ENCODE results near the gene E2F3. TPM values are rescaled to one million over a fixed set of nuclear protein-coding genes. Genes with fewer than 3 reads are reported as not detected.

Gene E2F3
- total and polyA plus RNA-seq, 2 donors (not counting 3 experiments of a cell fraction or from before 2014, with no cell fraction given): 8.6 to 22.0 TPM

DNA sequence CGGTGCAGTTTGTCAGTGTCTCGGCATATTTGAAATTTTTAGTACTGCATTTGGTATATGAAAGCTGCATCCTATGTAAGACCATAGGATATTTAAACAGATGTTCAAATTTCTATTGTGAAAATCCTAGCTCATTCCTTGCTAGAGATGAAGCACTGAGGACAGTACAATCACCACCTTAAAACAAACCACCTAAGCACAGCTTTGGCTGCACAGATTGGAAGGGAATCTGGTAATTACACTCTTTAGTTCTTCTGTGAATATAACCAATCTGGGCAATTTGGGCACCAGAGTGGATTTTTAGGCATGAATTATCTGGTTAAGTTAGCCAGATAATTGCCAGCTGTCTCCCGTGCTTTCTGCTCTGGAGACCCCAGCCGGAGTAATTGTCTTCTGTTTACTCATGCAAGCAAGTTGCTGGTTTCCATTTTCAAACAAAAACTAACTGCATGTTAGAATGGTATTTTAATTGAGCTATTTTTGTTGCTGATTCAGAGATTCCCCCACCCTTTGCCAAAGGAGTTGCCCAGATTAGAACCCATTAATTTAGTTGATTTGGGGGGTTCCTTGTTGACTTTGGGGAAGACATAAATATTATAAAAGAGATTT lies 36.9 kb downstream of the E2F3 start:
- Histone ChIP-seq H3K4me2 (ENCODE audit: insufficient read depth, low read length) (no peak overlapping the region), H3K9me3 (replicated peaks; ENCODE audit: control insufficient read depth, insufficient read depth, low read length) (no peaks in the 10 kb centered on the region), H3K9ac (replicated peaks; ENCODE audit: extremely low read depth, insufficient read depth, low read length) (no peak overlapping the region), H3K27me3 (ENCODE audit: control insufficient read depth in 2 of 2, insufficient read depth in 2 of 2, low read length in 2 of 2) (no peaks in the 10 kb centered on the region), H4K20me1 (replicated peaks; ENCODE audit: control insufficient read depth, extremely low read depth, insufficient read depth, low read length) (peaks cover 8% of the 10 kb centered on the region), H2AFZ (ENCODE audit: low read depth, low read length) (no peak overlapping the region), H3K4me1 (ENCODE audit: control insufficient read depth, extremely low read depth, insufficient read depth, low read length) (no peaks in the 10 kb centered on the region), H3K79me2 (ENCODE audit: control insufficient read depth, insufficient read depth, low read length) (peaks cover 78% of the 10 kb centered on the region), H3K9me1 (replicated peaks; ENCODE audit: control insufficient read depth, extremely low read depth, insufficient read depth, low read length) (peaks cover 6% of the 10 kb centered on the region), H3K36me3 (ENCODE audit: control insufficient read depth in 2 of 2, extremely low read depth in 1 of 2, insufficient read depth in 2 of 2, low read length in 2 of 2) (peaks cover 0 to 2% of the 10 kb centered on the region in 2 experiments), H3K4me3 (replicated peaks in 1 of 3; ENCODE audit: insufficient read depth in 1 of 3, low read depth in 1 of 3, low read length in 3 of 3) (no peak overlapping the region), H3K27ac (ENCODE audit: insufficient read depth, low read depth, low read length) (no peak overlapping the region)
- DNase-seq (ENCODE audit: low read depth, low spot score) (no peak), FAIRE-seq (no peak)
- no peak for TF ChIP-seq FOS (IDR thresholded peaks at IDR 0.05; ENCODE audit: borderline replicate concordance, insufficient read depth, low read length)
- TF ChIP-seq GATA2 (IDR thresholded peaks at IDR 0.05; ENCODE audit: insufficient read depth, insufficient read length, low read depth, low read length): no peak
- TF ChIP-seq, protein P1, sequence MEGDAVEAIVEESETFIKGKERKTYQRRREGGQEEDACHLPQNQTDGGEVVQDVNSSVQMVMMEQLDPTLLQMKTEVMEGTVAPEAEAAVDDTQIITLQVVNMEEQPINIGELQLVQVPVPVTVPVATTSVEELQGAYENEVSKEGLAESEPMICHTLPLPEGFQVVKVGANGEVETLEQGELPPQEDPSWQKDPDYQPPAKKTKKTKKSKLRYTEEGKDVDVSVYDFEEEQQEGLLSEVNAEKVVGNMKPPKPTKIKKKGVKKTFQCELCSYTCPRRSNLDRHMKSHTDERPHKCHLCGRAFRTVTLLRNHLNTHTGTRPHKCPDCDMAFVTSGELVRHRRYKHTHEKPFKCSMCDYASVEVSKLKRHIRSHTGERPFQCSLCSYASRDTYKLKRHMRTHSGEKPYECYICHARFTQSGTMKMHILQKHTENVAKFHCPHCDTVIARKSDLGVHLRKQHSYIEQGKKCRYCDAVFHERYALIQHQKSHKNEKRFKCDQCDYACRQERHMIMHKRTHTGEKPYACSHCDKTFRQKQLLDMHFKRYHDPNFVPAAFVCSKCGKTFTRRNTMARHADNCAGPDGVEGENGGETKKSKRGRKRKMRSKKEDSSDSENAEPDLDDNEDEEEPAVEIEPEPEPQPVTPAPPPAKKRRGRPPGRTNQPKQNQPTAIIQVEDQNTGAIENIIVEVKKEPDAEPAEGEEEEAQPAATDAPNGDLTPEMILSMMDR (IDR thresholded peaks at IDR 0.05; ENCODE audit: extremely low read depth in 1 of 2, insufficient read depth in 1 of 2, low read depth in 1 of 2, low read length in 2 of 2): no peak
- TF ChIP-seq POLR2AphosphoS5 (IDR thresholded peaks at IDR 0.05; ENCODE audit: insufficient read depth, low read depth, low read length): no peak
- no peak for TF ChIP-seq MYC (IDR thresholded peaks at IDR 0.05; ENCODE audit: low read depth, low read length)
- TF ChIP-seq EZH2 (IDR thresholded peaks at IDR 0.05; ENCODE audit: borderline replicate concordance, low read depth, low read length, severe bottlenecking): no peak
- TF ChIP-seq, protein P2, sequence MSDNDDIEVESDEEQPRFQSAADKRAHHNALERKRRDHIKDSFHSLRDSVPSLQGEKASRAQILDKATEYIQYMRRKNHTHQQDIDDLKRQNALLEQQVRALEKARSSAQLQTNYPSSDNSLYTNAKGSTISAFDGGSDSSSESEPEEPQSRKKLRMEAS (IDR thresholded peaks at IDR 0.05; ENCODE audit: insufficient read depth, insufficient read length): no peak
- no peak for TF ChIP-seq JUN (IDR thresholded peaks at IDR 0.05; ENCODE audit: borderline replicate concordance, insufficient read depth, insufficient read length, low read depth)
- no peak for TF ChIP-seq POLR2A (IDR thresholded peaks at IDR 0.05; ENCODE audit: low read depth, low read length)
- CTCF ChIA-PET: interaction anchor here (1.6 kb wide), 1 partner anchor 34 kb away, joined by 8 read pairs; no protein-coding TSS in a partner anchor
- BruUV-seq (replicated peaks): no TSS peak
- intact Hi-C loops (cut with micrococcal nuclease): no loop called here
- POLR2A ChIA-PET: no interaction called here
- dilution Hi-C loops (cut with MboI; ENCODE audit: extremely low pct_ligation_motif_present, low sequenced_read_pairs): no loop called here
